ENCODE measurements around the gene ORAI3.

GRCh38 chr16:30983898-30984610, 35.2 kb downstream of the ORAI3 start:
- TF ChIP-seq POLR2A (IDR thresholded peaks at IDR 0.05) (no peak), CTCF (IDR thresholded peaks at IDR 0.05) (no peak), EP300 (IDR thresholded peaks at IDR 0.05) (no peak)
